ENCODE measurements around the gene TACO1. TPM values are rescaled to one million over a fixed set of nuclear protein-coding genes. Genes with fewer than 3 reads are reported as not detected.

Gene TACO1
- polyA plus RNA-seq, 1 donor (not counting 4 experiments of a cell fraction or from before 2014, with no cell fraction given), result 23.5 TPM

- Histone ChIP-seq H3K79me2 (ENCODE audit: control insufficient read depth, insufficient read depth, low read length) (no peaks in the 10 kb centered on the region), H3K9ac (ENCODE audit: control insufficient read depth, extremely low read depth, insufficient read depth, low read length) (no peak overlapping the region), H3K27ac (ENCODE audit: control insufficient read depth, insufficient read depth, low read length) (no peak overlapping the region), H3K4me1 (ENCODE audit: control insufficient read depth, extremely low read depth, insufficient read depth, low read length) (no peaks in the 10 kb centered on the region), H4K20me1 (ENCODE audit: control insufficient read depth, extremely low read depth, insufficient read depth, low read length) (no peaks in the 10 kb centered on the region), H3K27me3 (ENCODE audit: control insufficient read depth, extremely low read depth, insufficient read depth, low read length) (no peaks in the 10 kb centered on the region), H3K9me3 (ENCODE audit: control insufficient read depth, low read depth, low read length) (no peaks in the 10 kb centered on the region), H3K36me3 (ENCODE audit: control insufficient read depth in 2 of 2, extremely low read depth in 1 of 2, insufficient read depth in 2 of 2, low read length in 2 of 2) (peaks cover 8 to 26% of the 10 kb centered on the region in 2 experiments), H3K4me2 (ENCODE audit: control insufficient read depth, extremely low read depth, insufficient read depth, low read depth, low read length) (no peak overlapping the region), H2AFZ (ENCODE audit: control insufficient read depth, low read length) (no peak overlapping the region), H3K4me3 (ENCODE audit: control insufficient read depth in 2 of 3, extremely low read depth in 1 of 3, insufficient read depth in 2 of 3, low read depth in 1 of 3, low read length in 3 of 3) (no peak overlapping the region), H3K9me1 (ENCODE audit: control insufficient read depth, extremely low read depth, insufficient read depth, low read length) (no peaks in the 10 kb centered on the region)
- dilution Hi-C loops (cut with MboI; ENCODE audit: extremely low pct_ligation_motif_present, low sequenced_read_pairs), result no loop called here
- DNase-seq (ENCODE audit: low read depth, low spot score) (no peak), FAIRE-seq (no peak)
- TF ChIP-seq CTCF (optimal IDR thresholded peaks at IDR 0.05 in 1 of 3, IDR thresholded peaks at IDR 0.05 in 1 of 3, conservative IDR thresholded peaks at IDR 0.05 in 1 of 3; ENCODE audit: extremely low read depth in 1 of 3, insufficient read depth in 2 of 3, low read length in 3 of 3) (no peak), EZH2 (IDR thresholded peaks at IDR 0.05; ENCODE audit: low read length) (no peak)
Measured at GRCh38 chr17:63633742-63634141, 33.0 kb downstream of the TACO1 start.

- Histone ChIP-seq H3K4me2 (ENCODE audit: control insufficient read depth, extremely low read depth, insufficient read depth, low read depth, low read length) (no peak overlapping the region), H3K4me3 (ENCODE audit: control insufficient read depth in 2 of 3, extremely low read depth in 1 of 3, insufficient read depth in 2 of 3, low read depth in 1 of 3, low read length in 3 of 3) (no peak overlapping the region), H3K27me3 (ENCODE audit: control insufficient read depth, extremely low read depth, insufficient read depth, low read length) (no peaks in the 10 kb centered on the region), H3K79me2 (ENCODE audit: control insufficient read depth, insufficient read depth, low read length) (no peaks in the 10 kb centered on the region), H2AFZ (ENCODE audit: control insufficient read depth, low read length) (no peak overlapping the region), H4K20me1 (ENCODE audit: control insufficient read depth, extremely low read depth, insufficient read depth, low read length) (no peaks in the 10 kb centered on the region), H3K36me3 (ENCODE audit: control insufficient read depth in 2 of 2, extremely low read depth in 1 of 2, insufficient read depth in 2 of 2, low read length in 2 of 2) (peaks cover 8 to 26% of the 10 kb centered on the region in 2 experiments), H3K27ac (ENCODE audit: control insufficient read depth, insufficient read depth, low read length) (no peak overlapping the region), H3K9me1 (ENCODE audit: control insufficient read depth, extremely low read depth, insufficient read depth, low read length) (no peaks in the 10 kb centered on the region), H3K9ac (ENCODE audit: control insufficient read depth, extremely low read depth, insufficient read depth, low read length) (no peak overlapping the region), H3K4me1 (ENCODE audit: control insufficient read depth, extremely low read depth, insufficient read depth, low read length) (no peaks in the 10 kb centered on the region), H3K9me3 (ENCODE audit: control insufficient read depth, low read depth, low read length) (no peaks in the 10 kb centered on the region)
- DNase-seq (ENCODE audit: low read depth, low spot score), result no peak
- no peak for TF ChIP-seq CTCF (optimal IDR thresholded peaks at IDR 0.05 in 1 of 3, IDR thresholded peaks at IDR 0.05 in 1 of 3, conservative IDR thresholded peaks at IDR 0.05 in 1 of 3; ENCODE audit: extremely low read depth in 1 of 3, insufficient read depth in 2 of 3, low read length in 3 of 3)
- no peak for TF ChIP-seq EZH2 (IDR thresholded peaks at IDR 0.05; ENCODE audit: low read length)
- dilution Hi-C loops (cut with MboI; ENCODE audit: extremely low pct_ligation_motif_present, low sequenced_read_pairs), result no loop called here
- no peak for FAIRE-seq
Measured at GRCh38 chr17:63634163-63634562, 33.5 kb downstream of the TACO1 start.

Data from keratinocyte (primary cell).